OCI-LY3 (cell line): ENCODE measurements around the gene ANKRD9.

Source experiments
- H2AFZ ChIP-seq: fragments of 200-600, 300-600 bp; shearing (Covaris generic); 2 replicates; pipeline ENCODE4 v1.6.0; 2014; ENCODE audit warnings: antibody characterized with exemption, low read depth, low read length
- H3K27ac ChIP-seq: fragments of 200-600, 300-600 bp; sonication (generic); 2 replicates; pipeline ENCODE4 v1.5.1; 2014; ENCODE audit warnings: mild to moderate bottlenecking, low read length, moderate library complexity, mixed read lengths
- H3K27me3 ChIP-seq: fragments of 200-600, 300-600 bp; sonication (generic); 2 replicates; pipeline ENCODE4 v1.6.1; 2014; ENCODE audit warnings: low read depth, low read length, mixed read lengths
- H3K36me3 ChIP-seq: fragments of 200-600, 300-600 bp; sonication (generic); replicated peaks from 2 replicates; pipeline ENCODE3; 2014; ENCODE audit warnings: low read depth, low read length, mixed read lengths
- H3K4me1 ChIP-seq: fragments of 300-600, 200-600 bp; sonication (generic); 2 replicates; pipeline ENCODE4 v1.6.1; 2014; ENCODE audit warnings: low read length, mixed read lengths
- H3K4me2 ChIP-seq: fragments of 200-600, 300-600 bp; sonication (generic); 2 replicates; pipeline ENCODE4 v1.6.1; 2014; ENCODE audit warnings: low read length, mixed read lengths
- H3K4me3 ChIP-seq: fragments of 300-600, 200-600 bp; sonication (generic); 2 replicates; pipeline ENCODE4 v1.5.1; 2014; ENCODE audit warnings: antibody characterized with exemption, mild to moderate bottlenecking, low read length, moderate library complexity
- H3K79me2 ChIP-seq: fragments of 300-600, 200-600 bp; shearing (Covaris generic); 2 replicates; pipeline ENCODE4 v1.6.1; 2014; ENCODE audit warnings: mild to moderate bottlenecking, low read length, mixed read lengths
- H3K9ac ChIP-seq: fragments of 300-600, 200-600 bp; shearing (Covaris generic); 2 replicates; pipeline ENCODE4 v1.6.0; 2014; ENCODE audit warnings: mild to moderate bottlenecking, low read length, moderate library complexity
- H3K9me3 ChIP-seq: fragments of 200-600, 300-600 bp; shearing (Covaris generic); 2 replicates; pipeline ENCODE4 v1.6.1; 2014; ENCODE audit warnings: low read length, mixed read lengths; ENCODE audit not compliant: insufficient read depth
- H4K20me1 ChIP-seq: fragments of 200-600, 300-600 bp; sonication (generic); 2 replicates; pipeline ENCODE4 v1.6.1; 2016; ENCODE audit warnings: low read length, mixed read lengths; ENCODE audit not compliant: insufficient read depth
- CTCF ChIP-seq: fragments of 200-600, 300-600 bp; sonication (generic); IDR thresholded peaks from 2 replicates; pipeline ENCODE4 v1.5.1; 2014; ENCODE audit warnings: antibody characterized with exemption, low read length, low read depth
- EZH2phosphoT487 ChIP-seq: fragments of 200-600 bp; shearing (Covaris generic); IDR thresholded peaks from 2 replicates; pipeline ENCODE4 v1.6.1; 2018; ENCODE audit warnings: antibody characterized with exemption, mixed run types, low read depth

ANKRD9 gene

DNA sequence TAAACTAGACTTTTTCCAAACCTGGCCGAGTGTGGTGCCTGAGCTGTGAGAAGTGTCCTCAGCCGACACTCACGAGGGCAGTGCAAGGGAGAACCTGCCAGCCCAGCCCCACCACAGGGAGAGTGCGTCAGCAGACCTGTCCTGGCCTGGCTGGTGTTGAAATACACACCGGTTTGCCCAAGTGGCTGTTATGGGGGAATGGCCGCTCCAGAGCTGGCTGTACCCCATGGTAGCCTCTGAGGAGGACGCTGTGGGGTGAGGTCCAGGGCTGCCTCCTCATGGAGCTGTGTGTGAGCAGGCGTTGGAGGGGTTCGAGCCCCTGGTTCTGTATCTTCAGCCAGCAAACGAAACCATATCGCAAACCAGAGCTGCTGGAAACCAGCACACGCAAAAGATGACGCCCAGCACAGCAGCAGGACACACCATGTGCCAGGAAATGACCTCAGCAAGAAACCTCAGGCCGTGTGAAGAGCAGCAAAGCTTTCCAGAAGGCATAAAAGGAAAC lies 9.4 kb downstream of the ANKRD9 start:
- no peak overlapping the region for H3K27ac ChIP-seq
- H3K9ac ChIP-seq = no peak overlapping the region
- H4K20me1 ChIP-seq = no peaks in the 10 kb centered on the region
- TF ChIP-seq CTCF (no peak), EZH2phosphoT487 (no peak)
- no peak overlapping the region for H3K4me2 ChIP-seq
- H3K79me2 ChIP-seq = no peaks in the 10 kb centered on the region
- no peak overlapping the region for H3K4me3 ChIP-seq
- H3K36me3 ChIP-seq = no peaks in the 10 kb centered on the region
- no peaks in the 10 kb centered on the region for H3K27me3 ChIP-seq
- no peak overlapping the region for H2AFZ ChIP-seq
- no peaks in the 10 kb centered on the region for H3K9me3 ChIP-seq
- H3K4me1 ChIP-seq = no peaks in the 10 kb centered on the region

GRCh38 chr14:102499401-102500157 lies 10.0 kb downstream of the ANKRD9 start:
- H3K9ac ChIP-seq = no peak overlapping the region

GRCh38 chr14:102498678-102499265 lies 10.8 kb downstream of the ANKRD9 start:
- no peaks in the 10 kb centered on the region for H3K9me3 ChIP-seq
- no peaks in the 10 kb centered on the region for H3K4me1 ChIP-seq
- no peak overlapping the region for H2AFZ ChIP-seq
- H3K27me3 ChIP-seq = no peaks in the 10 kb centered on the region
- no peak overlapping the region for H3K9ac ChIP-seq
- H3K27ac ChIP-seq = no peak overlapping the region
- no peaks in the 10 kb centered on the region for H3K36me3 ChIP-seq
- no peak overlapping the region for H3K4me3 ChIP-seq
- no peaks in the 10 kb centered on the region for H4K20me1 ChIP-seq
- H3K4me2 ChIP-seq = no peak overlapping the region
- H3K79me2 ChIP-seq = no peaks in the 10 kb centered on the region
- TF ChIP-seq CTCF (no peak), EZH2phosphoT487 (no peak)

More at GRCh38 chr14:102499401-102500157, 10.0 kb downstream of the ANKRD9 start:
- Histone ChIP-seq H4K20me1 (no peaks in the 10 kb centered on the region), H3K4me1 (no peaks in the 10 kb centered on the region), H3K9me3 (no peaks in the 10 kb centered on the region), H3K4me2 (no peak overlapping the region), H3K4me3 (no peak overlapping the region), H2AFZ (no peak overlapping the region), H3K27me3 (no peaks in the 10 kb centered on the region), H3K36me3 (no peaks in the 10 kb centered on the region), H3K27ac (no peak overlapping the region), H3K79me2 (no peaks in the 10 kb centered on the region)
- no peak for TF ChIP-seq CTCF
- TF ChIP-seq EZH2phosphoT487 = no peak

- Histone ChIP-seq H3K4me3 (no peak overlapping the region), H3K36me3 (no peaks in the 10 kb centered on the region), H3K27ac (no peak overlapping the region), H2AFZ (no peak overlapping the region), H3K79me2 (no peaks in the 10 kb centered on the region), H4K20me1 (no peaks in the 10 kb centered on the region), H3K9ac (no peak overlapping the region), H3K27me3 (no peaks in the 10 kb centered on the region), H3K4me2 (no peak overlapping the region), H3K4me1 (no peaks in the 10 kb centered on the region), H3K9me3 (no peaks in the 10 kb centered on the region)
- peak; percentile 25; the same call in 1 of the 2 replicates for TF ChIP-seq CTCF
- TF ChIP-seq EZH2phosphoT487 = no peak
Measured at GRCh38 chr14:102497998-102498677, 11.4 kb downstream of the ANKRD9 start.
